Dendritic cell treated with granulocyte-macrophage colony-stimulating factor and Interleukin-4, amounts not matched to agents 40 ng/mL and 50 ng/mL, for 4 days (primary cell): Measurements from ENCODE around the gene PRKG1.

Experiments
- H3K27ac Mint-ChIP-seq: one replicate; pipeline ENCODE4 v1.8.0; 2022; ENCODE audit warnings: mild to moderate bottlenecking, mixed read lengths
- H3K27me3 Mint-ChIP-seq: one replicate; pipeline ENCODE4 v1.8.0; 2022; ENCODE audit warnings: mild to moderate bottlenecking, mixed read lengths
- H3K36me3 Mint-ChIP-seq: one replicate; pipeline ENCODE4 v1.8.0; 2022; ENCODE audit warnings: low read depth, mixed read lengths
- H3K4me1 Mint-ChIP-seq: one replicate; pipeline ENCODE4 v1.8.0; 2022; ENCODE audit warnings: low read depth, mixed read lengths
- H3K4me3 Mint-ChIP-seq: one replicate; pipeline ENCODE4 v1.8.0; 2022; ENCODE audit warnings: mild to moderate bottlenecking, moderate library complexity, mixed read lengths
- H3K9me3 Mint-ChIP-seq: one replicate; pipeline ENCODE4 v1.8.0; 2022; ENCODE audit warnings: mixed read lengths
- intact Hi-C: fragments of 100-400 bp; cut with micrococcal nuclease; formaldehyde crosslinking; loops from one replicate; pipeline ENCODE4 v1.15.0; 2022

Gene PRKG1

GRCh38 chr10:52105301-52105700 lies 1031.0 kb downstream of the PRKG1 start:
- Mint-ChIP-seq H3K27ac (no peak overlapping the region), H3K9me3 (no peaks in the 10 kb centered on the region), H3K4me3 (no peak overlapping the region), H3K36me3 (no peaks in the 10 kb centered on the region), H3K4me1 (no peaks in the 10 kb centered on the region), H3K27me3 (no peaks in the 10 kb centered on the region)
- intact Hi-C loops: no loop called here

DNA sequence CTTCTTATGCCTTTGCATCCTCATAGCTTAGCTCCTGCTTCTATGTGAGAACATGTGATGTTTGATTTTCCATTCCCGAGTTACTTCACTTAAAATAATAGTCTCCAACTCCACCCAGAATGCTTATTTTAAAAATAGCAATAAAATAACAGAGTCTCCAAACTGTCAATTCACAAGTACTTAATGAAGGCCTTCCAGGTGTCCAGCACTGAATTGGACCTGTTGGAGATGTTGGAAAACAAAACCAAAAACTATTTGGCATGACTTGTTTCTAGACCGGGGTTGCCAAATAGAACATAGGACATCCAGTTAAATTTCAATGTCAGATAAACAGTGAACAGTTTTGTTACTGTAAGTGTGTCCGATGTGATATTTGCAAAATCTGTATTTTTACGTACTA lies 1031.7 kb downstream of the PRKG1 start:
- Mint-ChIP-seq H3K27ac (no peak overlapping the region), H3K9me3 (no peaks in the 10 kb centered on the region), H3K27me3 (no peaks in the 10 kb centered on the region), H3K4me3 (no peak overlapping the region), H3K36me3 (no peaks in the 10 kb centered on the region), H3K4me1 (no peaks in the 10 kb centered on the region)
- intact Hi-C loops: no loop called here

GRCh38 chr10:52106899-52107298 lies 1032.6 kb downstream of the PRKG1 start:
- H3K4me1 Mint-ChIP-seq: no peaks in the 10 kb centered on the region
- H3K36me3 Mint-ChIP-seq: no peaks in the 10 kb centered on the region
- H3K27me3 Mint-ChIP-seq: no peaks in the 10 kb centered on the region
- H3K27ac Mint-ChIP-seq: no peak overlapping the region
- no peaks in the 10 kb centered on the region for H3K9me3 Mint-ChIP-seq
- intact Hi-C loops: no loop called here
- H3K4me3 Mint-ChIP-seq: no peak overlapping the region

DNA sequence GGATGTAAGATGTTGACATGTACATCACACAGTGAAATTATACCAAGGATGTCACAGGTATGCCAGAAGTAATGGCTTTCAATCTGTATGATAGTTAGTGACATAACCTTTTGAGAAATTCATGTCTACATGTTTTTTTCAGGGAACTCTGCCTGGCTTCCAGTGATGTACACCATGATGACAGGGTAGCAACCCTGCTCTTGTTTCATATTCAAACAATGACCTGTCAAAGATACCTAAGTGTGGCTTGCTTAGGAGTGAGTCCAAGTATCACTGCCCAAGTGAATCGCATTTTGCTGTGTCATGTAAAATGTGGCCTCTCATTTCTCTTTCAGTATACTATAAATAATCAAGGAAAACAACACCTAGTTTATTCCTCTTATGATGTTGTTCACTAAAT lies 1033.9 kb downstream of the PRKG1 start:
- intact Hi-C loops: no loop called here
- H3K4me1 Mint-ChIP-seq: no peaks in the 10 kb centered on the region
- no peaks in the 10 kb centered on the region for H3K9me3 Mint-ChIP-seq
- no peak overlapping the region for H3K4me3 Mint-ChIP-seq
- no peaks in the 10 kb centered on the region for H3K36me3 Mint-ChIP-seq
- H3K27me3 Mint-ChIP-seq: no peaks in the 10 kb centered on the region
- no peak overlapping the region for H3K27ac Mint-ChIP-seq

DNA sequence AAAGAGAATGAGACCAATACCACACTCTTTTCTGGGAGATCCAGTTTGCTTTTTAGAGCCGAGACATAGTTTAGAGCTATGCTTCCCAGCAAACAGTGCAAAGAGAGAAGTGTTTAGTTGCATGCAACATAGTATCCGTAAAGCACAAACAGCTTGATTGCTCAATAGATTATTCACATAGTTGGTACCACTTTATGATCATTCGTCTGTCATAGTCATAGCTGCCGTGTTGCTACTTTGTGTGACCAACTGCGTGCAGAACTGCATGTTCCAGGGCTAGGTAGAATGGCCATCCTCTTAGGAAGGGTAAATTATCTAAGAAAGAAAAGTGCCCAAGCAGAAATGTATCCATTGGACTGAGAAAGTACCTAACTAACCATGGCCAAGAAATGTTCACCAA lies 1036.3 kb downstream of the PRKG1 start:
- intact Hi-C loops: no loop called here
- H3K27me3 Mint-ChIP-seq: no peaks in the 10 kb centered on the region
- no peaks in the 10 kb centered on the region for H3K9me3 Mint-ChIP-seq
- no peaks in the 10 kb centered on the region for H3K4me1 Mint-ChIP-seq
- H3K27ac Mint-ChIP-seq: no peak overlapping the region
- H3K4me3 Mint-ChIP-seq: no peak overlapping the region
- no peaks in the 10 kb centered on the region for H3K36me3 Mint-ChIP-seq

DNA sequence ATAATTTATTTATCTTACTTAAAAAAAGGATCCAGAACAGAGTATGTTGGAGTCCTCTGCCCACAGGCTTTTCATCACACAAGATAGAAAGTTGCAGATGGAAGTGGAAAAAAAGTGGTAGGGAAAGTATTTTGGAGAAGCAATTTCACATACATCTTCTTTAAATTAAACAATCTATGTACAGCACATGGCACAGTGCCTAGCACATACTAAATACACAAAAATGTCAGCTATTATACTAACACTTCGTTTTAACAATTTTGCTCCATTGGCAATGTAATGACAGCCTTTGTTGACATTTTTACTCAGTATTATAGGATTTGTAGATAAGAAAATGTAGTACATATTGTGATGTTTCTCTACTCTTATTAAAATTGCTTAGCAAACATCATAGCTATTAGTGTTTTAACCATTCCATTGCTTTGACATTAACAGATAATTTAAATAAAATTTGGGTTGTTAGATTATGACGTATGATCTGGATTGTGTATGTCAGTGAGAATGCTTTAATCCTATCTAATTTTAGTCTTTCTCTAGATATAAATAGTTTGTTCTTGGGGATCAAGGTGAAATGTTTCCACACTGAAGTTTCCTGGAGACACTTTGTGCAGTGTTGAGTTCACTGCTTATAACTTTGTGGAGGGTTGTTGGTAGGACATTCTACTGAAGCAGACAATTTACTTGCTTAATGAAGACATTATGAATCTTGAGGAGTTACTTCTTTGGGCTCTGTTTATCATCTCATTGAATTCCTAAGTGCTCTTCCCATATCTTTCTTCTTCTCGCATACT lies 1037.0 kb downstream of the PRKG1 start:
- Mint-ChIP-seq H3K4me1 (no peaks in the 10 kb centered on the region), H3K27me3 (no peaks in the 10 kb centered on the region), H3K4me3 (no peak overlapping the region), H3K27ac (no peak overlapping the region), H3K9me3 (no peaks in the 10 kb centered on the region), H3K36me3 (no peaks in the 10 kb centered on the region)
- intact Hi-C loops: no loop called here

GRCh38 chr10:52115823-52116222 lies 1041.5 kb downstream of the PRKG1 start:
- H3K4me1 Mint-ChIP-seq: no peaks in the 10 kb centered on the region
- H3K36me3 Mint-ChIP-seq: no peaks in the 10 kb centered on the region
- H3K4me3 Mint-ChIP-seq: no peak overlapping the region

DNA sequence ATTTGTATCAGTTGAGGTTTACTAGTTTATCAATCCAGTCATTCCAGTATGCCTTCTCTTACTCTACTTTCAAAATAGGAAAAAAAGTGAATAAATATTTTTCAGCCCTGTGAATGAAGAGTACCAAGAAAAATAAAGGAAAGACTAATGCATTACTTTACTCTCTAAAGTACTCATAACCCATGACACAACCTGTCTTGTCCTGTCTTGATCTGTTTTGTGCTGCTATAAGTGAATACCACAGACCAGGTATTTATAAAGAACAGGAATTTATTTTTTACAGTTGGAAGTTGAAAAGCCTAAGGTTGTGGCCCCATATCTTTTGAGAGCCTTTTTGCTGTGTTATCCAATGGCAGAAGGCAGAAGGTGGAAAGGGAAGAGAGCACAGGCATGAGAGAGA lies 1045.2 kb downstream of the PRKG1 start:
- no peak overlapping the region for H3K4me3 Mint-ChIP-seq
- H3K27ac Mint-ChIP-seq: no peak overlapping the region
- H3K4me1 Mint-ChIP-seq: no peaks in the 10 kb centered on the region
- H3K9me3 Mint-ChIP-seq: peaks cover 9% of the 10 kb centered on the region
- no peaks in the 10 kb centered on the region for H3K27me3 Mint-ChIP-seq
- intact Hi-C loops: no loop called here
- no peaks in the 10 kb centered on the region for H3K36me3 Mint-ChIP-seq

More at GRCh38 chr10:52115823-52116222, 1041.5 kb downstream of the PRKG1 start:
- Mint-ChIP-seq H3K27me3 (no peaks in the 10 kb centered on the region), H3K9me3 (peaks cover 9% of the 10 kb centered on the region), H3K27ac (no peak overlapping the region)
- intact Hi-C loops: no loop called here

GRCh38 chr10:52121688-52122087 lies 1047.4 kb downstream of the PRKG1 start:
- no peaks in the 10 kb centered on the region for H3K27me3 Mint-ChIP-seq
- H3K9me3 Mint-ChIP-seq: peaks cover 13% of the 10 kb centered on the region
- H3K4me1 Mint-ChIP-seq: no peaks in the 10 kb centered on the region
- no peak overlapping the region for H3K4me3 Mint-ChIP-seq
- intact Hi-C loops: no loop called here
- no peak overlapping the region for H3K27ac Mint-ChIP-seq
- H3K36me3 Mint-ChIP-seq: no peaks in the 10 kb centered on the region

DNA sequence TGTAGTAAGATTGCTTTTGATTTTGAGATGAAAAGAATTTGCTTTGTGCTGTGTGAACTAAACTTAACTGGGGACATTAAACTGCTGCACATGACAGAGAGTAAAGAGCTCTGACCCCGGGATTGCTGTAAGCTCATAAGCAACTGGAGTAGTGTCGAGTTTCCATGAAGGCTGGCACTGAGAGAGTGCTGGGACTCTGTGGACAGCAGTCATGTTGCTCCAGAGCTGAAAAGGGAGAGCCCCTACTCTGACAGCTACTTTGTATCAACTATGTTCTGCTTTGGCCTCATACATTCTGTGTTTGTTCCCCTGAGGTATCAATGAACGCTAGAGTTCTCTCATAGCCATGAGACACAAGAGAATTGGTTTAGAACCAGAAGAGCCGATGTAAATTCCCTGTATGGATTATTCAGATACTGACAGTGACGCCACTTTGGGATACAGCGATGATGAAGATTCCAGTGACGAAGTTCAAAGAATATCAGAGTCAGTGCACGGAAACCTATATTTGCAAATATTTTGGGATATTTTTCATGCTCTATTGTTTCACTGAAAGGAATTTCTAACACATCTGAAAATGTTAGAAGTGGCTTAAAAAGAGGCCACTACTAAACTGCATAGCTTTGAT lies 1053.9 kb downstream of the PRKG1 start:
- H3K27ac Mint-ChIP-seq: no peak overlapping the region
- peaks cover 12% of the 10 kb centered on the region for H3K9me3 Mint-ChIP-seq
- H3K27me3 Mint-ChIP-seq: no peaks in the 10 kb centered on the region
- H3K36me3 Mint-ChIP-seq: no peaks in the 10 kb centered on the region
- no peak overlapping the region for H3K4me3 Mint-ChIP-seq
- H3K4me1 Mint-ChIP-seq: no peaks in the 10 kb centered on the region
- intact Hi-C loops: no loop called here

- intact Hi-C loops: no loop called here
- H3K27ac Mint-ChIP-seq: no peak overlapping the region
- no peak overlapping the region for H3K4me3 Mint-ChIP-seq
- no peaks in the 10 kb centered on the region for H3K36me3 Mint-ChIP-seq
- no peaks in the 10 kb centered on the region for H3K4me1 Mint-ChIP-seq
- H3K27me3 Mint-ChIP-seq: no peaks in the 10 kb centered on the region
- peaks cover 12% of the 10 kb centered on the region for H3K9me3 Mint-ChIP-seq
These were observed 1055.3 kb downstream of the PRKG1 start for GRCh38 chr10:52129410-52130178.

GRCh38 chr10:52135101-52135500 lies 1060.8 kb downstream of the PRKG1 start:
- Mint-ChIP-seq H3K27ac (no peak overlapping the region), H3K9me3 (no peaks in the 10 kb centered on the region), H3K36me3 (no peaks in the 10 kb centered on the region), H3K27me3 (no peaks in the 10 kb centered on the region), H3K4me3 (no peak overlapping the region), H3K4me1 (no peaks in the 10 kb centered on the region)
- intact Hi-C loops: no loop called here

DNA sequence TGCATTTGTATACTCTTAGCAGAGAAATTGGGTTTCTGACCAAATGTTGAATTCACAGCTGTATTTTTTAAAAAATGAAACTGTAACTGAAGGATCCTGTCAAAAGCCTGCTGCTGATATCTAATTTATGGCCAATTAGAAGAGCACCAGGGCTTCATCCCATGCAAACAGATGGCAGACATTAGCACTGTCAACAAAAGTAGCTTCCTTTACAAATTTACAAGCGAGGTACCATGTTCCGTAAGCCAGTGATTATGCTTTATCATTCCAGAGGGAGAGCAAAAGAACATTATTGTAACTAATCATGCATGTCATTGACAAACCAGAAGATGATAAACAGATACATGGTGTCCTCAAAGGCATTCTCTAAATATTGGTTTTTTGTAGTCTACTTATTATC lies 1062.6 kb downstream of the PRKG1 start:
- intact Hi-C loops: no loop called here
- no peak overlapping the region for H3K4me3 Mint-ChIP-seq
- no peaks in the 10 kb centered on the region for H3K9me3 Mint-ChIP-seq
- H3K36me3 Mint-ChIP-seq: no peaks in the 10 kb centered on the region
- H3K27ac Mint-ChIP-seq: no peak overlapping the region
- H3K27me3 Mint-ChIP-seq: no peaks in the 10 kb centered on the region
- H3K4me1 Mint-ChIP-seq: no peaks in the 10 kb centered on the region

DNA sequence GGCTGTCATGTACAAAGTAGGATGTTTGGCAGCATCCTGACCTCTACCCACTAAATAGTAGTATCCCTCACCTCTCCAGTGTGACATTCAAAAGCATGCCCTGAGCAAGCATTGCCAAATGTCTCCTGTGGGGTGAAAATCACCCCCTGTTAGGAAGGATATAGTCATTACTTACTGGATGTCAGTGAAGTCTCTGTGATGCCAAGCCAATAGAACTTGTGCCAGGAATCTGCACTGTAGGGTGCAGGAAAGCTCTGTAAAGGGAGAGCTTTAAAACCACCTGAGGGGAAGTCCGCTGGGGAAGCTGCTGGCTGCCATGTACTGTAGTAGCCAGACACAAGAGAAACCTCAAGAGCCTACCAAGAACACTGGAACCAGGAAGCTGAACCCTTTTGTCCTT lies 1069.1 kb downstream of the PRKG1 start:
- Mint-ChIP-seq H3K4me1 (no peaks in the 10 kb centered on the region), H3K27me3 (no peaks in the 10 kb centered on the region), H3K4me3 (no peak overlapping the region), H3K36me3 (no peaks in the 10 kb centered on the region), H3K9me3 (peaks cover 11% of the 10 kb centered on the region), H3K27ac (no peak overlapping the region)
- intact Hi-C loops: no loop called here
